K562 (cell line): ENCODE measurements around the gene DISC1. TPM values are rescaled to one million over a fixed set of nuclear protein-coding genes. Genes with fewer than 3 reads are reported as not detected.

Experiments
- ATAC-seq: fragments of 200-7000 bp; cut with Tn5 transposase; 3 replicates; pipeline ENCODE4 v1.9.1; 2020; ENCODE audit warnings: moderate library complexity
- BruUV-seq: library from RNA; stranded (reverse); fragments of 400-500 nt; replicated peaks from 2 replicates; lab custom pipeline; 2021; lab: Mats Ljungman, UMichigan
- CTCF ChIA-PET: fragments of 300-600 bp; formaldehyde crosslinking; extraction: SDS; loops from one replicate; lab custom pipeline; 2021; ENCODE audit warnings: low intra/inter-chr PET ratio; lab: Yijun Ruan, JAX
- POLR2A ChIA-PET: fragments of 300-600, 350-650 bp; sonication (Branson Sonifier 250); formaldehyde crosslinking; extraction: SDS; loops from one replicate; lab custom pipeline; 2021; ENCODE audit warnings: antibody characterized with exemption, inconsistent platforms; lab: Yijun Ruan, JAX
- DNase-seq, 4 experiments: peaks; one replicate each; pipeline versions ENCODE4 v3.0.0 to v3.0.0-alpha.2; 2011 to 2018; ENCODE audit warnings: low spot score in 3 of 4, mixed read lengths in 3 of 4; ENCODE audit errors: extremely low read depth in 1 of 4
- FAIRE-seq: peaks from 2 replicates; lab custom pipeline; 2011; peaks lifted over from hg19 to GRCh38; lab: Jason Lieb, UNC
- H2AFZ ChIP-seq: 2 replicates; pipeline ENCODE4 v1.6.0; 2011; ENCODE audit warnings: low read depth, low read length, control low read depth, inconsistent platforms
- H3K27ac ChIP-seq: fragments of 200-600 bp; 3 replicates; pipeline ENCODE4 v1.8.0; 2011; ENCODE audit warnings: low read depth, mild to moderate bottlenecking, control low read depth, inconsistent platforms, low read length, moderate library complexity, mixed read lengths; ENCODE audit errors: extremely low read depth
- H3K27me3 ChIP-seq, 2 experiments: fragments of 300-600 bp in 1 of 2; 2 replicates in 1 of 2; 3 replicates in 1 of 2; pipeline versions ENCODE4 v1.6.0 to v1.8.0; 2011; ENCODE audit warnings: inconsistent platforms in 2 of 2, low read length in 2 of 2, mild to moderate bottlenecking in 1 of 2, mixed read lengths in 1 of 2, moderate library complexity in 1 of 2; ENCODE audit not compliant: control insufficient read depth in 2 of 2, insufficient read depth in 2 of 2
- H3K36me3 ChIP-seq: fragments of 300-600 bp; 3 replicates; pipeline ENCODE4 v1.8.0; 2011; ENCODE audit warnings: mild to moderate bottlenecking, low read length, inconsistent platforms; ENCODE audit not compliant: control insufficient read depth, insufficient read depth
- H3K4me1 ChIP-seq, 2 experiments: fragments of 200-600 bp in 1 of 2; replicated peaks in 1 of 2; 2 replicates in 1 of 2; 3 replicates in 1 of 2; pipeline versions ENCODE4 v1.5.1 to v1.8.0; 2011; ENCODE audit warnings: inconsistent platforms in 2 of 2, low read length in 2 of 2, mild to moderate bottlenecking in 1 of 2, mixed read lengths in 1 of 2, moderate library complexity in 1 of 2; ENCODE audit not compliant: control insufficient read depth in 2 of 2, insufficient read depth in 2 of 2
- H3K4me2 ChIP-seq: 2 replicates; pipeline ENCODE4 v1.6.1; 2011; ENCODE audit warnings: low read length, control low read depth, inconsistent platforms, mixed read lengths; ENCODE audit not compliant: insufficient read depth
- H3K4me3 ChIP-seq: fragments of 200-600 bp; sonication (generic), shearing (Covaris generic); 2 replicates; pipeline ENCODE4 v1.5.1; 2016; ENCODE audit warnings: control low read depth, inconsistent platforms
- H3K79me2 ChIP-seq: fragments of 200-600 bp; 3 replicates; pipeline ENCODE4 v1.8.0; 2011; ENCODE audit warnings: low read length, inconsistent platforms; ENCODE audit not compliant: control insufficient read depth, insufficient read depth
- H3K9ac ChIP-seq, 2 experiments: 2 replicates each; pipeline versions ENCODE4 v1.6.0 to v1.6.1; 2011; ENCODE audit warnings: low read depth in 2 of 2, low read length in 2 of 2, control low read depth in 1 of 2, inconsistent platforms in 1 of 2, mild to moderate bottlenecking in 1 of 2, mixed read lengths in 1 of 2; ENCODE audit not compliant: insufficient read depth in 1 of 2
- H3K9me1 ChIP-seq: one replicate; pipeline ENCODE4 v1.6.0; 2011; ENCODE audit warnings: inconsistent platforms, mild to moderate bottlenecking, low read length, moderate library complexity; ENCODE audit not compliant: control insufficient read depth, insufficient read depth
- H3K9me3 ChIP-seq: replicated peaks from 2 replicates; pipeline ENCODE4 v1.5.1; 2011; ENCODE audit warnings: low read depth, low read length, inconsistent platforms; ENCODE audit not compliant: control insufficient read depth, insufficient read depth
- H4K20me1 ChIP-seq: replicated peaks from 2 replicates; pipeline ENCODE4 v1.6.1; 2011; ENCODE audit warnings: low read length, inconsistent platforms, mixed read lengths; ENCODE audit not compliant: control insufficient read depth, insufficient read depth
- BCOR ChIP-seq: fragments of 450-650 bp; IDR thresholded peaks from 2 replicates; pipeline ENCODE4 v1.6.1; 2016
- CAMTA2 ChIP-seq: fragments of 250-450 bp; sonication (Bioruptor Pico); conservative IDR thresholded peaks from 2 replicates; pipeline ENCODE4 v1.5.1; 2022
- CBFA2T3 ChIP-seq: fragments of 450-650 bp; IDR thresholded peaks from 2 replicates; pipeline ENCODE4 v1.6.1; 2017
- CREB3 ChIP-seq: fragments of 450-650 bp; conservative IDR thresholded peaks from 2 replicates; pipeline ENCODE4 v1.6.1; 2016; ENCODE audit warnings: missing genetic modification characterization, low read depth, mild to moderate bottlenecking, missing compliant biosample characterization, moderate library complexity
- EHMT2 ChIP-seq: fragments of 450-650 bp; IDR thresholded peaks from 2 replicates; pipeline ENCODE4 v1.6.1; 2018; ENCODE audit warnings: antibody characterized with exemption
- ERF ChIP-seq: fragments of 450-650 bp; formaldehyde crosslinking; IDR thresholded peaks from 2 replicates; pipeline ENCODE4 v1.4.0; 2020; ENCODE audit warnings: mild to moderate bottlenecking, mixed read lengths
- ETS1 ChIP-seq: conservative IDR thresholded peaks from 2 replicates; pipeline ENCODE4 v1.6.1; 2011; ENCODE audit warnings: low read depth, mild to moderate bottlenecking, low read length; ENCODE audit not compliant: control insufficient read depth
- NFXL1 ChIP-seq: fragments of 450-650 bp; formaldehyde crosslinking; IDR thresholded peaks from 2 replicates; pipeline ENCODE4 v1.4.0; 2021; ENCODE audit warnings: mild to moderate bottlenecking
- PML ChIP-seq: IDR thresholded peaks from 2 replicates; pipeline ENCODE4 v1.6.1; 2012; ENCODE audit warnings: low read length, inconsistent platforms
- STAT5B ChIP-seq: fragments of 250-450 bp; sonication (Bioruptor Pico); IDR thresholded peaks from 2 replicates; pipeline ENCODE4 v1.8.0; 2021; ENCODE audit warnings: mild to moderate bottlenecking, inconsistent platforms
- WHSC1 ChIP-seq: IDR thresholded peaks from one replicate; pipeline ENCODE4 v1.6.1; 2012; ENCODE audit warnings: low read length, control low read depth, inconsistent platforms
- ZMIZ1 ChIP-seq, 2 experiments: fragments of 150-350 bp in 1 of 2; IDR thresholded peaks; 2 replicates each; pipeline ENCODE4 v1.6.1; 2012 to 2016; ENCODE audit warnings: low read depth in 2 of 2, low read length in 2 of 2, mild to moderate bottlenecking in 1 of 2, moderate library complexity in 1 of 2
- ZNF511 ChIP-seq: sonication (generic); formaldehyde crosslinking; IDR thresholded peaks from 2 replicates; pipeline ENCODE4 v1.8.0; 2022; ENCODE audit warnings: mild to moderate bottlenecking, missing genetic modification reagents
- ZNF518B ChIP-seq: fragments of 250-450 bp; sonication (Bioruptor Pico); IDR thresholded peaks from 2 replicates; pipeline ENCODE4 v1.5.0; 2021; ENCODE audit warnings: mild to moderate bottlenecking, moderate library complexity
- WGBS: fragments of 100-300 bp; shearing (Covaris generic); methylation state at CpG from one replicate; pipeline ENCODE4 v1.1.6; 2016; ENCODE audit warnings: low coverage, mixed read lengths; ENCODE audit not compliant: insufficient coverage; ENCODE audit errors: missing lambda C conversion rate; 5-methylcytosine and 5-hydroxymethylcytosine counted together
- in situ Hi-C: fragments of 300-500 bp; cut with MboI; formaldehyde crosslinking; loops from 4 replicates; pipeline ENCODE4 v1.15.0; 2018; ENCODE audit warnings: inconsistent platforms, mixed read lengths
- intact Hi-C: fragments of 100-400 bp; cut with micrococcal nuclease; formaldehyde crosslinking; loops from 2 replicates; pipeline ENCODE4 v1.14.2; 2022
- polyA plus RNA-seq, 8 experiments: library from polyadenylated mRNA; depleted of rRNA in 4 of 8; stranded (reverse) in 5 of 8; unstranded in 3 of 8; fragments of >200 nt; fragmentation: Nextera tagmentation in 2 of 8; fragmentation: Illumina TruSeq in 1 of 8; extraction: Ambion mirVana in 2 of 8; extraction: Trizol in 1 of 8; gene quantifications; 2 replicates each; pipeline versions ENCODE4 v1.2.1 to v1.2.3, GENCODE V29; 2011 to 2014; ENCODE audit warnings: inconsistent platforms in 1 of 8, missing spikeins in 1 of 8
- total RNA-seq, 7 experiments: library from RNA; depleted of rRNA in 6 of 7; stranded (reverse); fragments of >200 nt in 6 of 7; fragmentation: Illumina TruSeq in 2 of 7; extraction: Trizol in 2 of 7; gene quantifications; 2 replicates each; pipeline versions ENCODE4 v1.2.1 to v1.2.3, GENCODE V29; 2011 to 2021; ENCODE audit warnings: low replicate concordance in 1 of 7

Gene DISC1
- total and polyA plus RNA-seq, 9 of the 15 experiments (the other 6 are each of a cell fraction or from before 2014, with no cell fraction given), result 0.01 to 0.11 (median 0.08) TPM; not detected in 1

- DNase-seq, result no peak
- Histone ChIP-seq H3K27ac (no peak overlapping the region), H3K27me3 (no peaks in the 10 kb centered on the region), H3K4me3 (no peak overlapping the region), H4K20me1 (no peaks in the 10 kb centered on the region), H3K79me2 (no peaks in the 10 kb centered on the region), H3K36me3 (no peaks in the 10 kb centered on the region), H2AFZ (no peak overlapping the region), H3K9me1 (no peaks in the 10 kb centered on the region), H3K9me3 (no peaks in the 10 kb centered on the region), H3K4me1 (no peaks in the 10 kb centered on the region), H3K4me2 (no peak overlapping the region), H3K9ac (no peak overlapping the region)
- POLR2A ChIA-PET, result interaction anchor here (0.6 to 1.4 kb wide), 2 partner anchors 16 to 125 kb away, joined by 3 to 4 read pairs; no protein-coding TSS in a partner anchor
- CTCF ChIA-PET, result no interaction called here
- ATAC-seq, result no peak
- no TSS peak for BruUV-seq
- intact Hi-C loops (no loop called here), in situ Hi-C loops (no loop called here)
- WGBS, result 0% methylated on average over 2 of the region's 2 CpGs
- FAIRE-seq, result no peak
- TF ChIP-seq CAMTA2 (CRISPR knock-in tag) (no peak), EHMT2 (no peak), CBFA2T3 (no peak), STAT5B (CRISPR knock-in tag) (no peak), NFXL1 (CRISPR knock-in tag) (no peak), ZNF511 (CRISPR knock-in tag) (no peak), WHSC1 (no peak), BCOR (no peak), PML (no peak), ZNF518B (no peak), ERF (CRISPR knock-in tag) (no peak), CREB3 (no peak), ETS1 (no peak), ZMIZ1 (IDR thresholded peaks at IDR 0.05; ENCODE audit: low read depth in 2 of 2, low read length in 2 of 2) (no peak)
These were observed 36.7 kb downstream of the DISC1 start for GRCh38 chr1:231663211-231663792.
